ENCODE data around the gene CSMD2. TPM values are rescaled to one million over a fixed set of nuclear protein-coding genes. Genes with fewer than 3 reads are reported as not detected.

CSMD2 gene
- total RNA-seq, 2 donors from 2014 or later, result 2.8 to 3.0 TPM

GRCh38 chr1:34053660-34054059 lies 111.4 kb downstream of the CSMD2 start:
- DNase-seq (ENCODE audit: low spot score) (no peak), ATAC-seq (ENCODE audit: insufficient number of reproducible peaks, low FRiP score, low read depth) (no peak)
- H3K9me3 ChIP-seq, result peaks cover 4% of the 10 kb centered on the region
- H3K4me3 ChIP-seq, result no peak overlapping the region
- no peak for TF ChIP-seq CTCF (IDR thresholded peaks at IDR 0.05)
- no peaks in the 10 kb centered on the region for H3K36me3 ChIP-seq
- no peaks in the 10 kb centered on the region for H3K27me3 ChIP-seq (replicated peaks; ENCODE audit: insufficient read depth)
- no peaks in the 10 kb centered on the region for H3K4me1 ChIP-seq (ENCODE audit: control insufficient read depth in 1 of 2, low read depth in 2 of 2)
- H3K27ac ChIP-seq, result no peak overlapping the region

GRCh38 chr1:34052565-34052964 lies 112.5 kb downstream of the CSMD2 start:
- Histone ChIP-seq H3K4me3 (no peak overlapping the region), H3K27me3 (replicated peaks; ENCODE audit: insufficient read depth) (no peaks in the 10 kb centered on the region), H3K36me3 (no peaks in the 10 kb centered on the region), H3K9me3 (peaks cover 4% of the 10 kb centered on the region), H3K4me1 (ENCODE audit: control insufficient read depth in 1 of 2, low read depth in 2 of 2) (no peaks in the 10 kb centered on the region), H3K27ac (no peak overlapping the region)
- TF ChIP-seq CTCF (IDR thresholded peaks at IDR 0.05), result no peak
- DNase-seq (ENCODE audit: low spot score), result no peak
- no peak for ATAC-seq (ENCODE audit: insufficient number of reproducible peaks, low FRiP score, low read depth)

GRCh38 chr1:34050709-34051485 lies 114.1 kb downstream of the CSMD2 start:
- no peak for TF ChIP-seq CTCF (IDR thresholded peaks at IDR 0.05)
- Histone ChIP-seq H3K36me3 (no peaks in the 10 kb centered on the region), H3K9me3 (peaks cover 4% of the 10 kb centered on the region), H3K4me1 (ENCODE audit: control insufficient read depth in 1 of 2, low read depth in 2 of 2) (no peaks in the 10 kb centered on the region), H3K4me3 (no peak overlapping the region), H3K27me3 (replicated peaks; ENCODE audit: insufficient read depth) (no peaks in the 10 kb centered on the region), H3K27ac (no peak overlapping the region)
- ATAC-seq (ENCODE audit: insufficient number of reproducible peaks, low FRiP score, low read depth) (no peak), DNase-seq (ENCODE audit: low spot score) (no peak)

GRCh38 chr1:34049994-34050393 lies 115.0 kb downstream of the CSMD2 start:
- peaks cover 4% of the 10 kb centered on the region for H3K9me3 ChIP-seq
- no peak for ATAC-seq (ENCODE audit: insufficient number of reproducible peaks, low FRiP score, low read depth)
- DNase-seq (ENCODE audit: low spot score), result no peak
- no peak for TF ChIP-seq CTCF (IDR thresholded peaks at IDR 0.05)
- H3K36me3 ChIP-seq, result no peaks in the 10 kb centered on the region
- H3K4me1 ChIP-seq (ENCODE audit: control insufficient read depth in 1 of 2, low read depth in 2 of 2), result no peaks in the 10 kb centered on the region
- H3K27ac ChIP-seq, result no peak overlapping the region
- H3K4me3 ChIP-seq, result no peak overlapping the region
- H3K27me3 ChIP-seq (replicated peaks; ENCODE audit: insufficient read depth), result no peaks in the 10 kb centered on the region

- no peak overlapping the region for H3K27ac ChIP-seq
- H3K9me3 ChIP-seq, result peaks cover 4% of the 10 kb centered on the region
- H3K36me3 ChIP-seq, result no peaks in the 10 kb centered on the region
- H3K4me3 ChIP-seq, result no peak overlapping the region
- ATAC-seq (ENCODE audit: insufficient number of reproducible peaks, low FRiP score, low read depth), result no peak
- H3K27me3 ChIP-seq (replicated peaks; ENCODE audit: insufficient read depth), result no peaks in the 10 kb centered on the region
- H3K4me1 ChIP-seq (ENCODE audit: control insufficient read depth in 1 of 2, low read depth in 2 of 2), result no peaks in the 10 kb centered on the region
- TF ChIP-seq CTCF (IDR thresholded peaks at IDR 0.05), result no peak
- no peak for DNase-seq (ENCODE audit: low spot score)
These were observed 115.6 kb downstream of the CSMD2 start for GRCh38 chr1:34049477-34049876.

Data from thoracic aorta (tissue), 2 donors.